Osteocyte (in vitro differentiated cells): ENCODE results near the gene CXCL10. TPM values are rescaled to one million over a fixed set of nuclear protein-coding genes. Genes with fewer than 3 reads are reported as not detected.

ENCODE experiments used
- DNase-seq: peaks from one replicate; pipeline ENCODE4 v3.0.0; 2021; ENCODE audit warnings: mixed read lengths; ENCODE audit not compliant: unreplicated experiment; ENCODE audit errors: extremely low spot score
- H3K27ac Mint-ChIP-seq: one replicate; pipeline ENCODE4 v1.8.0; 2021; ENCODE audit warnings: mild to moderate bottlenecking, mixed read lengths; ENCODE audit not compliant: unreplicated experiment
- H3K27me3 Mint-ChIP-seq: one replicate; pipeline ENCODE4 v1.8.0; 2021; ENCODE audit warnings: mixed read lengths; ENCODE audit not compliant: unreplicated experiment
- H3K36me3 Mint-ChIP-seq: one replicate; pipeline ENCODE4 v1.8.0; 2021; ENCODE audit warnings: mixed read lengths; ENCODE audit not compliant: unreplicated experiment
- H3K4me1 Mint-ChIP-seq: one replicate; pipeline ENCODE4 v1.8.0; 2021; ENCODE audit warnings: mixed read lengths; ENCODE audit not compliant: unreplicated experiment
- H3K4me3 Mint-ChIP-seq: one replicate; pipeline ENCODE4 v1.8.0; 2021; ENCODE audit warnings: mild to moderate bottlenecking, moderate library complexity, mixed read lengths; ENCODE audit not compliant: unreplicated experiment
- H3K9me3 Mint-ChIP-seq: one replicate; pipeline ENCODE4 v1.8.0; 2021; ENCODE audit warnings: mixed read lengths; ENCODE audit not compliant: unreplicated experiment
- CTCF ChIP-seq: fragments of 200-600 bp; sonication (generic); IDR thresholded peaks from 2 replicates; pipeline ENCODE4 v1.5.0; 2021; ENCODE audit warnings: antibody characterized with exemption, mild to moderate bottlenecking, moderate library complexity
- total RNA-seq: library from RNA; stranded (reverse); gene quantifications from 2 replicates; pipeline ENCODE4 v1.2.1, GENCODE V29; 2021

CXCL10 gene
- total RNA-seq, 1 donor from 2014 or later, result not detected

- no peaks in the 10 kb centered on the region for H3K9me3 Mint-ChIP-seq
Observed at GRCh38 chr4:76036855-76037254, 13.6 kb upstream of the CXCL10 start.

GRCh38 chr4:76035799-76036380 is 12.6 kb upstream of the CXCL10 start, which contains the start of gene CXCL11:
Gene CXCL11, minus strand, starts transcription at chr4:76036070. Its CDS starts 83 bp downstream, at chr4:76035987.
- Mint-ChIP-seq H3K27me3 (peaks cover 40% of the 10 kb centered on the region), H3K4me1 (no peaks in the 10 kb centered on the region), H3K27ac (no peak within 1 kb of the TSS), H3K36me3 (no peaks in the 10 kb centered on the region), H3K9me3 (no peaks in the 10 kb centered on the region), H3K4me3 (no peak within 1 kb of the TSS)
- TF ChIP-seq CTCF, result no peak
- DNase-seq, result no peak

More at GRCh38 chr4:76036855-76037254, 13.6 kb upstream of the CXCL10 start:
- no peak for DNase-seq
- peaks cover 42% of the 10 kb centered on the region for H3K27me3 Mint-ChIP-seq
- TF ChIP-seq CTCF, result no peak
- H3K4me1 Mint-ChIP-seq, result no peaks in the 10 kb centered on the region
- H3K36me3 Mint-ChIP-seq, result no peaks in the 10 kb centered on the region
- H3K27ac Mint-ChIP-seq, result no peak overlapping the region
- no peak overlapping the region for H3K4me3 Mint-ChIP-seq

- Mint-ChIP-seq H3K4me1 (no peaks in the 10 kb centered on the region), H3K4me3 (no peak overlapping the region), H3K27me3 (peaks cover 42% of the 10 kb centered on the region), H3K36me3 (no peaks in the 10 kb centered on the region), H3K27ac (no peak overlapping the region), H3K9me3 (no peaks in the 10 kb centered on the region)
- no peak for TF ChIP-seq CTCF
- DNase-seq, result no peak
Observed at GRCh38 chr4:76035141-76035540, 11.8 kb upstream of the CXCL10 start.

GRCh38 chr4:76029300-76029699 is 6.0 kb upstream of the CXCL10 start:
- no peak for TF ChIP-seq CTCF
- no peaks in the 10 kb centered on the region for H3K9me3 Mint-ChIP-seq
- H3K36me3 Mint-ChIP-seq, result no peaks in the 10 kb centered on the region
- no peak overlapping the region for H3K4me3 Mint-ChIP-seq
- H3K4me1 Mint-ChIP-seq, result no peaks in the 10 kb centered on the region
- no peak overlapping the region for H3K27ac Mint-ChIP-seq
- H3K27me3 Mint-ChIP-seq, result peaks cover 73% of the 10 kb centered on the region
- no peak for DNase-seq

DNA sequence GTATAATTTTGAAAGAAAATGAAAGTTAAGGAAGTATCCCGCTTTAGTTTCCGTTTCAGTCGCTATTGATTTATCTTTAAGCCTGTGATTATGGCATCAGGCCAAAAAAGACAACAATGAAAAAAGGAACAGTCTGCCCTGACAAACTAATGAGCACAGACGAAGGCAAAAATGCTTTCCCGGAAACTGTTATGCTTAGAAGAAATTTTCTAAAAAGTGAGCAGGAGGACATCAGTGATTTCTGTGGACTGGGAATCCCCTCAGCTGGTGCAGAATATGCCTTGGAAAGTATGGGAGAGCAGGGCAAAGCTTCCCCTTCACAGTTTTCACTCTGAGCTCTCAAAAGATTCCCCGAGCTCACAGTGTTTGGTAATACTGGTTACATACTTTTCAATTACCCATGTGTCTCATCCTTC is 5.1 kb upstream of the CXCL10 start:
- Mint-ChIP-seq H3K27me3 (peaks cover 71% of the 10 kb centered on the region), H3K36me3 (no peaks in the 10 kb centered on the region), H3K27ac (no peak overlapping the region), H3K4me3 (no peak overlapping the region), H3K4me1 (no peaks in the 10 kb centered on the region), H3K9me3 (no peaks in the 10 kb centered on the region)
- TF ChIP-seq CTCF, result no peak
- DNase-seq, result no peak
